GM18861 (cell line): ENCODE results near the gene MCTP2.
"Not testable (repeated sequence)": the region's sequence is repeated elsewhere in the genome, so short reads cannot be mapped to it uniquely, and the experiment has no call there.

ENCODE experiments used
- ATAC-seq: cut with Tn5 transposase; IDR thresholded peaks from one replicate; pipeline ENCODE4 v1.9.1; 2021; ENCODE audit not compliant: unreplicated experiment

The MCTP2 gene

GRCh38 chr15:94493586-94493985 is 262.2 kb downstream of the MCTP2 start:
- not testable (repeated sequence) for ATAC-seq

GRCh38 chr15:94494732-94495131 is 263.4 kb downstream of the MCTP2 start:
- ATAC-seq, result no peak

- ATAC-seq, result no peak
Observed at GRCh38 chr15:94503293-94503692, 271.9 kb downstream of the MCTP2 start.

- ATAC-seq, result no peak
Observed at GRCh38 chr15:94509259-94509658, 277.9 kb downstream of the MCTP2 start.

GRCh38 chr15:94522125-94522524 is 290.8 kb downstream of the MCTP2 start:
- ATAC-seq, result no peak

- no peak for ATAC-seq
Observed at GRCh38 chr15:94523873-94524272, 292.5 kb downstream of the MCTP2 start.

GRCh38 chr15:94524565-94524964 is 293.2 kb downstream of the MCTP2 start:
- no peak for ATAC-seq

GRCh38 chr15:94526071-94526689 is 294.8 kb downstream of the MCTP2 start:
- no peak for ATAC-seq

- ATAC-seq, result no peak
Observed at GRCh38 chr15:94532226-94532625, 300.9 kb downstream of the MCTP2 start.
